K562 (cell line): ENCODE measurements around the gene TBC1D12. TPM values are rescaled to one million over a fixed set of nuclear protein-coding genes. Genes with fewer than 3 reads are reported as not detected.

Experiments
- ATAC-seq: fragments of 200-7000 bp; cut with Tn5 transposase; 3 replicates; pipeline ENCODE4 v1.9.1; 2020; ENCODE audit warnings: moderate library complexity
- BruUV-seq: library from RNA; stranded (reverse); fragments of 400-500 nt; replicated peaks from 2 replicates; lab custom pipeline; 2021; lab: Mats Ljungman, UMichigan
- CTCF ChIA-PET: fragments of 300-600 bp; formaldehyde crosslinking; extraction: SDS; loops from one replicate; lab custom pipeline; 2021; ENCODE audit warnings: low intra/inter-chr PET ratio; lab: Yijun Ruan, JAX
- POLR2A ChIA-PET: fragments of 300-600, 350-650 bp; sonication (Branson Sonifier 250); formaldehyde crosslinking; extraction: SDS; loops from one replicate; lab custom pipeline; 2021; ENCODE audit warnings: antibody characterized with exemption, inconsistent platforms; lab: Yijun Ruan, JAX
- DNase-seq, 4 experiments: peaks; one replicate each; pipeline versions ENCODE4 v3.0.0 to v3.0.0-alpha.2; 2011 to 2018; ENCODE audit warnings: low spot score in 3 of 4, mixed read lengths in 3 of 4; ENCODE audit errors: extremely low read depth in 1 of 4
- FAIRE-seq: peaks from 2 replicates; lab custom pipeline; 2011; peaks lifted over from hg19 to GRCh38; lab: Jason Lieb, UNC
- H2AFZ ChIP-seq: 2 replicates; pipeline ENCODE4 v1.6.0; 2011; ENCODE audit warnings: low read depth, low read length, control low read depth, inconsistent platforms
- H3K27ac ChIP-seq: fragments of 200-600 bp; 3 replicates; pipeline ENCODE4 v1.8.0; 2011; ENCODE audit warnings: low read depth, mild to moderate bottlenecking, control low read depth, inconsistent platforms, low read length, moderate library complexity, mixed read lengths; ENCODE audit errors: extremely low read depth
- H3K27me3 ChIP-seq, 2 experiments: fragments of 300-600 bp in 1 of 2; 2 replicates in 1 of 2; 3 replicates in 1 of 2; pipeline versions ENCODE4 v1.6.0 to v1.8.0; 2011; ENCODE audit warnings: inconsistent platforms in 2 of 2, low read length in 2 of 2, mild to moderate bottlenecking in 1 of 2, mixed read lengths in 1 of 2, moderate library complexity in 1 of 2; ENCODE audit not compliant: control insufficient read depth in 2 of 2, insufficient read depth in 2 of 2
- H3K36me3 ChIP-seq: fragments of 300-600 bp; 3 replicates; pipeline ENCODE4 v1.8.0; 2011; ENCODE audit warnings: mild to moderate bottlenecking, low read length, inconsistent platforms; ENCODE audit not compliant: control insufficient read depth, insufficient read depth
- H3K4me1 ChIP-seq, 2 experiments: fragments of 200-600 bp in 1 of 2; replicated peaks in 1 of 2; 2 replicates in 1 of 2; 3 replicates in 1 of 2; pipeline versions ENCODE4 v1.5.1 to v1.8.0; 2011; ENCODE audit warnings: inconsistent platforms in 2 of 2, low read length in 2 of 2, mild to moderate bottlenecking in 1 of 2, mixed read lengths in 1 of 2, moderate library complexity in 1 of 2; ENCODE audit not compliant: control insufficient read depth in 2 of 2, insufficient read depth in 2 of 2
- H3K4me2 ChIP-seq: 2 replicates; pipeline ENCODE4 v1.6.1; 2011; ENCODE audit warnings: low read length, control low read depth, inconsistent platforms, mixed read lengths; ENCODE audit not compliant: insufficient read depth
- H3K4me3 ChIP-seq: fragments of 200-600 bp; sonication (generic), shearing (Covaris generic); 2 replicates; pipeline ENCODE4 v1.5.1; 2016; ENCODE audit warnings: control low read depth, inconsistent platforms
- H3K79me2 ChIP-seq: fragments of 200-600 bp; 3 replicates; pipeline ENCODE4 v1.8.0; 2011; ENCODE audit warnings: low read length, inconsistent platforms; ENCODE audit not compliant: control insufficient read depth, insufficient read depth
- H3K9ac ChIP-seq, 2 experiments: 2 replicates each; pipeline versions ENCODE4 v1.6.0 to v1.6.1; 2011; ENCODE audit warnings: low read depth in 2 of 2, low read length in 2 of 2, control low read depth in 1 of 2, inconsistent platforms in 1 of 2, mild to moderate bottlenecking in 1 of 2, mixed read lengths in 1 of 2; ENCODE audit not compliant: insufficient read depth in 1 of 2
- H3K9me1 ChIP-seq: one replicate; pipeline ENCODE4 v1.6.0; 2011; ENCODE audit warnings: inconsistent platforms, mild to moderate bottlenecking, low read length, moderate library complexity; ENCODE audit not compliant: control insufficient read depth, insufficient read depth
- H3K9me3 ChIP-seq: replicated peaks from 2 replicates; pipeline ENCODE4 v1.5.1; 2011; ENCODE audit warnings: low read depth, low read length, inconsistent platforms; ENCODE audit not compliant: control insufficient read depth, insufficient read depth
- H4K20me1 ChIP-seq: replicated peaks from 2 replicates; pipeline ENCODE4 v1.6.1; 2011; ENCODE audit warnings: low read length, inconsistent platforms, mixed read lengths; ENCODE audit not compliant: control insufficient read depth, insufficient read depth
- CAMTA2 ChIP-seq: fragments of 250-450 bp; sonication (Bioruptor Pico); conservative IDR thresholded peaks from 2 replicates; pipeline ENCODE4 v1.5.1; 2022
- FOXA1 ChIP-seq: fragments of 450-650 bp; IDR thresholded peaks from 2 replicates; pipeline ENCODE4 v1.6.1; 2016; ENCODE audit warnings: mild to moderate bottlenecking, borderline replicate concordance
- FOXK1 ChIP-seq: sonication (generic); formaldehyde crosslinking; IDR thresholded peaks from 2 replicates; pipeline ENCODE4 v1.8.0; 2022; ENCODE audit warnings: missing genetic modification reagents, mild to moderate bottlenecking, borderline replicate concordance
- KDM2B ChIP-seq: fragments of 250-450 bp; sonication (Bioruptor Pico); IDR thresholded peaks from 2 replicates; pipeline ENCODE4 v1.8.0; 2021; ENCODE audit warnings: mild to moderate bottlenecking, moderate library complexity
- MAZ ChIP-seq, 2 experiments: fragments of 450-650 bp in 1 of 2; sonication (generic) in 1 of 2; formaldehyde crosslinking; IDR thresholded peaks in 1 of 2; conservative IDR thresholded peaks in 1 of 2; 2 replicates each; pipeline versions ENCODE4 v1.4.0 to v1.5.0; 2020; ENCODE audit warnings: mild to moderate bottlenecking in 1 of 2, missing genetic modification reagents in 1 of 2
- RBM34 ChIP-seq: fragments of 200-400 bp; formaldehyde crosslinking; IDR thresholded peaks from 2 replicates; pipeline ENCODE4 v1.6.1; 2018; ENCODE audit warnings: low read length, borderline replicate concordance; ENCODE audit not compliant: insufficient read depth
- RREB1 ChIP-seq: fragments of 250-450 bp; sonication (Bioruptor Pico); IDR thresholded peaks from 2 replicates; pipeline ENCODE4 v1.4.0; 2020
- SMARCA5 ChIP-seq: fragments of 450-650 bp; IDR thresholded peaks from 2 replicates; pipeline ENCODE4 v1.6.1; 2016
- TSHZ1 ChIP-seq: fragments of 250-450 bp; sonication (Bioruptor Pico); IDR thresholded peaks from 2 replicates; pipeline ENCODE4 v1.4.0; 2020; ENCODE audit warnings: mild to moderate bottlenecking, moderate library complexity
- ZFP1 ChIP-seq: fragments of 450-650 bp; formaldehyde crosslinking; IDR thresholded peaks from 2 replicates; pipeline ENCODE4 v1.4.0; 2020; ENCODE audit warnings: mild to moderate bottlenecking, mixed read lengths
- ZNF316 ChIP-seq: fragments of 450-650 bp; IDR thresholded peaks from 2 replicates; pipeline ENCODE4 v1.6.1; 2016
- ZNF586 ChIP-seq: fragments of 450-650 bp; formaldehyde crosslinking; conservative IDR thresholded peaks from 2 replicates; pipeline ENCODE4 v1.4.0; 2020; ENCODE audit warnings: mild to moderate bottlenecking, moderate library complexity
- WGBS: fragments of 100-300 bp; shearing (Covaris generic); methylation state at CpG from one replicate; pipeline ENCODE4 v1.1.6; 2016; ENCODE audit warnings: low coverage, mixed read lengths; ENCODE audit not compliant: insufficient coverage; ENCODE audit errors: missing lambda C conversion rate; 5-methylcytosine and 5-hydroxymethylcytosine counted together
- in situ Hi-C: fragments of 300-500 bp; cut with MboI; formaldehyde crosslinking; loops from 4 replicates; pipeline ENCODE4 v1.15.0; 2018; ENCODE audit warnings: inconsistent platforms, mixed read lengths
- intact Hi-C: fragments of 100-400 bp; cut with micrococcal nuclease; formaldehyde crosslinking; loops from 2 replicates; pipeline ENCODE4 v1.14.2; 2022
- polyA plus RNA-seq, 8 experiments: library from polyadenylated mRNA; depleted of rRNA in 4 of 8; stranded (reverse) in 5 of 8; unstranded in 3 of 8; fragments of >200 nt; fragmentation: Nextera tagmentation in 2 of 8; fragmentation: Illumina TruSeq in 1 of 8; extraction: Ambion mirVana in 2 of 8; extraction: Trizol in 1 of 8; gene quantifications; 2 replicates each; pipeline versions ENCODE4 v1.2.1 to v1.2.3, GENCODE V29; 2011 to 2014; ENCODE audit warnings: inconsistent platforms in 1 of 8, missing spikeins in 1 of 8
- total RNA-seq, 7 experiments: library from RNA; depleted of rRNA in 6 of 7; stranded (reverse); fragments of >200 nt in 6 of 7; fragmentation: Illumina TruSeq in 2 of 7; extraction: Trizol in 2 of 7; gene quantifications; 2 replicates each; pipeline versions ENCODE4 v1.2.1 to v1.2.3, GENCODE V29; 2011 to 2021; ENCODE audit warnings: low replicate concordance in 1 of 7

The TBC1D12 gene
- total and polyA plus RNA-seq, 9 of the 15 experiments (the other 6 are each of a cell fraction or from before 2014, with no cell fraction given): 2.1 to 6.7 (median 3.9) TPM

GRCh38 chr10:94571081-94571480 lies 168.7 kb downstream of the TBC1D12 start (continued):
- no peak for TF ChIP-seq FOXK1
- no peak for TF ChIP-seq RREB1

GRCh38 chr10:94571528-94571927 lies 169.2 kb downstream of the TBC1D12 start:
- FAIRE-seq: no peak
- H3K4me1 ChIP-seq: no peaks in the 10 kb centered on the region
- ChIA-PET CTCF (no interaction called here), POLR2A (no interaction called here)
- H3K36me3 ChIP-seq: peaks cover 57% of the 10 kb centered on the region; the same call in 2 of the 3 replicates
- 90% methylated on average over 3 of the region's 3 CpGs for WGBS
- no peak for ATAC-seq
- DNase-seq: no peak
- intact Hi-C loops (no loop called here), in situ Hi-C loops (no loop called here)
- H3K27me3 ChIP-seq: no peaks in the 10 kb centered on the region
- H2AFZ ChIP-seq: no peak overlapping the region
- BruUV-seq: no TSS peak
- no peak overlapping the region for H3K27ac ChIP-seq
- no peak overlapping the region for H3K4me2 ChIP-seq
- H3K9me3 ChIP-seq: no peaks in the 10 kb centered on the region
- H3K4me3 ChIP-seq: no peak overlapping the region
- no peaks in the 10 kb centered on the region for H4K20me1 ChIP-seq
- H3K9me1 ChIP-seq: no peaks in the 10 kb centered on the region
- H3K79me2 ChIP-seq: no peaks in the 10 kb centered on the region
- H3K9ac ChIP-seq: no peak overlapping the region
- TF ChIP-seq KDM2B (CRISPR knock-in tag) (no peak), RBM34 (no peak), ZFP1 (CRISPR knock-in tag) (no peak), TSHZ1 (CRISPR knock-in tag) (no peak), CAMTA2 (CRISPR knock-in tag) (no peak), ZNF316 (no peak), MAZ (CRISPR knock-in tag; conservative IDR thresholded peaks at IDR 0.05 in 1 of 2, IDR thresholded peaks at IDR 0.05 in 1 of 2) (no peak), FOXA1 (no peak), ZNF586 (CRISPR knock-in tag) (no peak), SMARCA5 (no peak)
